ENCODE data around the gene TOR1AIP1.
"Not testable (repeated sequence)": the region's sequence is repeated elsewhere in the genome, so short reads cannot be mapped to it uniquely, and the experiment has no call there.

The TOR1AIP1 gene

DNA sequence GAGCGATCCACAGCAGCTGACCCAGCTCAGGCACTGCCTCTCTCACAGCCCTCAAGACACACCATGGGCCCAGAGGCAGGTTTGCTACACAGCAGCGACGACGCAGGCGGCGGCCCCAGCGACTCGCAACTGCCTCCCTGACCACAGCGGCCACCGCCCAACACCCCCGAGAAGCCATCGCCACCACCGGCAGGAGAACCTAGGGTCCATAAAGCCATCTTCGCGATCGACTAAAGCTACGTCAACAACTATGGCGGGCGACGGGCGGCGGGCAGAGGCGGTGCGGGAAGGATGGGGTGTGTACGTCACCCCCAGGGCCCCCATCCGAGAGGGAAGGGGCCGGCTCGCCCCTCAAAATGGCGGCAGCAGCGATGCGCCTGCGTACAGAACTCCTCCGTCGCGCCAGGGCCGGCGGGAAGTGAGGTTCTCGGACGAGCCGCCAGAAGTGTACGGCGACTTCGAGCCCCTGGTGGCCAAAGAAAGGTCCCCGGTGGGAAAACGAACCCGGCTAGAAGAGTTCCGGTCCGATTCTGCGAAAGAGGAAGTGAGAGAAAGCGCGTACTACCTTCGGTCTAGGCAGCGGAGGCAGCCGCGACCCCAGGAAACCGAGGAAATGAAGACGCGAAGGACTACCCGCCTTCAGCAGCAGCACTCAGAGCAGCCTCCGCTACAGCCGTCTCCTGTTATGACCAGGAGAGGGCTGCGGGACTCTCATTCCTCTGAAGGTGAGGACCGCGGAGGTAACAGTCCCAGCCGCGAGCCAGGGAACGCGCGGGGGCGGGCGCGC, at the start of gene TOR1AIP1:
Gene TOR1AIP1, plus strand, starts transcription at position 33 of the 787 bp plus-strand sequence. Its CDS starts 218 bp downstream, at position 251.
- DNase-seq, result peak; percentile 99

- DNase-seq, result not testable (repeated sequence)
These were observed 45.2 kb upstream of the TOR1AIP1 start for GRCh38 chr1:179836686-179837445.

GRCh38 chr1:179840107-179840506, 42.0 kb upstream of the TOR1AIP1 start:
- no peak for DNase-seq

DNA sequence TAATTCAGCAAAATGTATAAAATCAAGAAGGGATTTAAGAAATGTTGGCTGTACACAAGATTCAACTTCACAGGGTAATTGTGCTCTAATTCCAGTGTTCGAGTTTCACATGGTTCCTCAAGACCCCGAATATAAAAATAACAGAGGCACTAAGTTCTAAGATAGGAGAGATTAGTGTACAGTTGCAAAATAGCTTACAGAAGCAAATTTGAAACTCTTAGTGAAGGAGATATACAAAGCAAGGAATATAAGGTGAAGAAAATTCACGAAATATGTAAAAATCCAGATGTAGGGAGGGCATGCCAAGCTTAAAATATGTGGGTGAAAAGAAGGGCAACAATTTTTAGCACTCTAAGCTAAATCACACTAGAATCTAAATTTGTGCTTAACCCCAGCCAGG, 33.9 kb upstream of the TOR1AIP1 start:
- DNase-seq, result no peak

GRCh38 chr1:179853102-179853501, 29.0 kb upstream of the TOR1AIP1 start:
- no peak for DNase-seq

- not testable (repeated sequence) for DNase-seq
These were observed 26.3 kb upstream of the TOR1AIP1 start for GRCh38 chr1:179855831-179856230.

- no peak for DNase-seq
These were observed 25.8 kb upstream of the TOR1AIP1 start for GRCh38 chr1:179856296-179856695.

GRCh38 chr1:179857009-179857408, 25.1 kb upstream of the TOR1AIP1 start:
- DNase-seq, result no peak

GRCh38 chr1:179860652-179861051, 21.4 kb upstream of the TOR1AIP1 start:
- DNase-seq, result no peak

- DNase-seq, result no peak
These were observed 16.7 kb upstream of the TOR1AIP1 start for GRCh38 chr1:179865377-179865776.

DNA sequence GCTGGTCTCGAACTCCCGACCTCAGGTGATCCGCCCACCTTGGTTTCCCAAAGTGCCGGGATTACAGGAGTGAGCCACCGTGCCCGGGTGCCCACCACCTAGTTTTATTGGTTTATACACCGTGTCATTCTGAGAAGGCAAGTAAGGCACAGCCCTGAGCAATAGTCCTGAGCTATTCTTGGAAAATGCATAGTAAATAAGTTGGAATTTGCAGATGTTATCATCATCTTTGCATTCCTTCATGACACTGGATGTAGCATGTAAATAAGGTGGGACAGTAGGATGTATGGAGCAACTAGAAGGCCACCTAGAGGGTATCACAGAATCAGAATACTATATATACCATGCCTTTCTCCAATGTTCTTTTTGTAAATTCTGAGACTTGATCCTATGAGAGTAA, 15.5 kb upstream of the TOR1AIP1 start:
- no peak for DNase-seq

GRCh38 chr1:179867493-179868330, 14.4 kb upstream of the TOR1AIP1 start:
- peak; percentile 79 for DNase-seq

- no peak for DNase-seq
These were observed 11.2 kb upstream of the TOR1AIP1 start for GRCh38 chr1:179870870-179871269.

DNA sequence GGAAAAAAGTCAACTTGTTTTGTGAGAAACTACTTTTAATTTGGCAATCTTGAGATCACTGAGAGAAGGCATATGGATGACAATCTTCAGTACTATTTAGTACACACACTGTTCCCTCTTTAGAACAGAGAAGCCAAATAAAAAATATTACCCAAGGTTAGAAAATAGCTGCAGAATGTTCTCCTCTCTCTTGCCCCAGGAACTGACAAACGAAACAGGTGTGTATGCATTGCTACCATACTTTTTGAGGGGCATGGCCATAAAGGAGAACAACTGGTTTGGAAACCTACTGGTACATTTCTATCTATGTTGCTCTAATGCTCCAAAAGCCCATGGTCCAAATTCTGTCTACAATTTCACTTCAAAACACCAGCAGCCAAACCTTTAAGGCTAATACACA, 10.1 kb upstream of the TOR1AIP1 start:
- no peak for DNase-seq

- no peak for DNase-seq
These were observed 9.5 kb upstream of the TOR1AIP1 start for GRCh38 chr1:179872558-179872957.

- no peak for DNase-seq
These were observed 8.6 kb upstream of the TOR1AIP1 start for GRCh38 chr1:179873438-179873851.

- DNase-seq, result no peak
These were observed 6.3 kb upstream of the TOR1AIP1 start for GRCh38 chr1:179875596-179876299.

DNA sequence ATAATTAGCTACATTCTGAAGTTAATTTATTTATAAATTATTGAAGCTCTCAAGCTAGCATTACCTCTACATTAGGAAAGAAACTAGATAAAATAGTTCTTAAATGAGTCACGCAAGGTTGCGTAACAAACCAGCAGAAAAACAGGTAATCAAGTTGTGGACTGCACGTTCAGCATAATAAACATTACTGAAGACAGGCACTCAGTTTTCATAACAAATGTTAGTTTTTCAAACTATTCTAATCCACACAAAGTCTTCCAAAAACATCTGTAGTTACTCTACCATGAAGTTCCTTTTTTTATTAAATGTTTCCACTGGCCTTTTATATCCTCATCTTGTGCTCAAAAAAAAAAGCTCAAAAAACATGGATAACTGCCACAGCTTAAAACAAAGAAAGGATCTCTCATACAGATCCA, 5.8 kb upstream of the TOR1AIP1 start:
- DNase-seq, result no peak

GRCh38 chr1:179877586-179878265, 4.4 kb upstream of the TOR1AIP1 start, which contains the start of gene TOR1AIP2:
Gene TOR1AIP2, minus strand, starts transcription at chr1:179877803. Its CDS starts 25,138 bp downstream, at chr1:179852665.
- peak; percentile 96 for DNase-seq

GRCh38 chr1:179879797-179880196, 2.3 kb upstream of the TOR1AIP1 start:
- no peak for DNase-seq

- DNase-seq, result no peak
These were observed 338 bp upstream of the TOR1AIP1 start for GRCh38 chr1:179881642-179882252.

Measured in activated effector memory CD4-positive, alpha-beta T cell treated with anti-CD3 and anti-CD28 coated beads, Interleukin-2, amount 50 U/mL, for 16 hours (primary cell).